Stimulated activated CD4-positive, alpha-beta T cell treated with anti-CD3 and anti-CD28 coated beads, Interleukin-1b, Interleukin-23, amount 100 ng/mL, for 4 hours (primary cell): ENCODE measurements around the gene VDAC1.

ENCODE experiments used
- DNase-seq, 2 donors: peaks; one replicate each; pipeline ENCODE4 v3.0.0-alpha.2; 2020; ENCODE audit warnings: low read depth in 2 of 2

VDAC1 gene

DNA sequence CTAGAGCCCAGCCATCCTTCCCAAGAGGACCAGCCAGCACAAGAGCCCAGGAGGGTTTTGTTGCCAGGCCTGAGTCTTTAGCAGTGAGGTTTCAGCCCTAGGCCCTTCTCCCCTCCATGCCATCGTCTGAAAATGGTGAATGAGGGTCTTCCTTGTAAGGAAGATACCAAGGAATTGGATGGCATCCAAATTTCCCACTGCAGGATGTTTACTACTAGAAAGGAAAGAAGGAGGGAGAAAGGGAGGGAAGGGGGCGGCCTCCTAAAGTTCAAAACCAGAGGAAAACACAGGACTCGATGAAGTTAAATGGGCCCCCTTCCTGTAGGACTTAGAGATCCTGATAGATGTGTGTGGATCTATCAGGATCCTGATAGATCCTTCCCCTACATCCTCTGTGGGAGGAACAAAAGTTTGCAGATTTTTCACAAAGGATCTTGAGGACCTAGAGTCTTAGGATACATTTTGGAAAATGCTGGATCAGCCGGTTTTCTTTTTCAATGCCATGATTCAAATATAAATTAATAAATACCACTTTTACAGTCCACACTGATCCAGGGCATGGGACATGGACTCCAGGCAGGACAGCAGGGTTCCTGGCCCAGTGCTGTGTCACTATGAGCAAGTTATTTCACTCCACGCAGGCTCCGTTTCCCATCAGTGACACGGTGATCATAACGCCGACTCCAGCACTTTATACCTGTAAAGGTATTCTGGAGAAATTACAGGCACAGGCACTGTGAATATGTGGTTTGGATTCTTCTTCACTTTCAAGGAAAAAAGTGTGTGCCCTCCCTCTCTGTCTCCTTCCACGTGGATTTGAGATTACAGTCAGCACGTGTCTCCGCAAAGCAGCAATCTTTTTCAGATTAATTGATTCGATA lies 77.2 kb downstream of the VDAC1 start:
- DNase-seq, result no peak

DNA sequence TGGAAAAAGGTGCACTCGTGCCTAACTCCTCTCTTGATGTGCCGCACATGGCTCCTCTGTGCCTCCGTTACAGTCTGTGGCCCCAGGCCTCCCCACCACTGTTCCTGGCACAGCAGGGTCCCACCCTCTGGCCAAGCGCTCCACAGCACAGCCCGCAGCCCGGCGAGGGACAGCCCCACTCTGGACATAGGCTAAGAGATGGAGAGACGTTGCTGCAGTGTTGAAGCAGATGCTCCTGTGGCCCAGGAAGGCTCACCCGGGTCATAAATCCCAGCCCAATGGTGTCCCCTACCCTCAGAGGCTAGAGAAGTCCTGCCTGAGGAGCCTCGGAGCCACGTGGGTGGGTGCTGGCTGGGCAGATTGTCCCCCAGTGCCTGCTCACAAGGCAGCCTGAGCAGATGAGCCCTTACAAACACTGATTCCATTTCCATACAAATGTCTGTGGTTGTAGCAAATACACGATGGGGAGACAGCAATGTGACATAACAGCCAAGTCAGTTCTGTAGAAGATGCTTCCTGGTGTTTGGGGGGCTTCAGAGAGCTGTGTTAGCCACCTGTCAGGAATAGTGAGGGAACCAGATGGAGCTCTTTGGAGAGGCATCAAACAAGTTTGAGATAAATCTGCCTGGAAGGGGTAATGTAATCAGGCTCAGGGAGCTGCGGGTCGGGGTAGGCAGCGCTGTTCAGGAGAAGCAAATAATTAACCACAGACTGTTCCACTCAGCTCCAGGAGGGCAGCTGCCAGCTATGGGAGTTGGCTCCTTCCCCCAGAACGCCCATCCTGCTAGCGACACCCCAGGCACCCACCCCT lies 78.1 kb downstream of the VDAC1 start:
- no peak for DNase-seq

DNA sequence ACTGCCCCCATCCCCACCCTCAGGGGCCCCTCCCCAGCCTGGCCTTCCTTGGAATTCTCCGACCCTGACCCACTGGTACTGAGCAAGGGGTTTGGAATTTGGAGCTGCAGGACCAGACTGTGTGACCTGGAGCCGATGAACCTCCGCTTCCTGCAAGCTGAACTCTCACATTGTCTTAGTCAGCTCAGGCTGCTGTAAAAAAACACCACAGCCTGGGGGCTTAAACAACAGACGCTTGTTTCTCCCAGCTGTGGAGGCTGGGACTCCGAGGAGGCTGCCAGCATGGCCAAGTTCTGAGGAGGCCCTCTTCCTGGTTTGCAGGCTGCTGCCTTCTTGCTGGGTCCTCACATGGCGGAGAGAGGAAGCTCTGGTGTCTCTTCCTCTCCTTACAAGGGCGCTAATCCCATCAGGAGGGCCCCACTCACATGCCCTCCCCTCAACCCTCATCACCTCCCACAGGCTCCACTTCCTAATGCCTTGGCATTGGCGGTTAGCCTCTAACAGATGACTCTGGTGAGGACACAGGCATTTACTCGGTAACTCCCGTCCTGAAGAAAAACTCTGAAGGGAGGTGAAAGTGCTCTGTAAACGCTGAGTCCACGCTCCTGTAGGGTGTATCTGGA lies 78.8 kb downstream of the VDAC1 start:
- DNase-seq, result no peak

DNA sequence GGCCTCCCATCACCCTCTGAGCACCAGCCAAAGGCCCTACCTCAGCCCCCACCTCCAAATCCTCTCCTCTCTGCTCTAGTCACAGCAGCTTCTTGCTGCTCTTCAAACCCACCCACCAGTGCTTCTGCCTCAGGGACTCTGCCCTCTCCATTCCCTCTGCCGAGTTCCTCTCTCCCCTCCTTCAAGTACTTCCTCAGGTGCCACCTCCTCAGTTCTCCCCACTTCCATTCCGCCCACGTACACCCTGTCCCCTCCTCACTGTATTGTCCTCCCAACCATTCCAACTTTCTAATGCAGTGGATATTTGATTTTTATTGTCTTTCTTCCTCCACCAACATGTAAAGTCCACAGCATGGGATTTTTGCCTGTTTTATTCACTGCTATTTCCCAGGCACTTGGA lies 79.5 kb downstream of the VDAC1 start:
- no peak for DNase-seq

DNA sequence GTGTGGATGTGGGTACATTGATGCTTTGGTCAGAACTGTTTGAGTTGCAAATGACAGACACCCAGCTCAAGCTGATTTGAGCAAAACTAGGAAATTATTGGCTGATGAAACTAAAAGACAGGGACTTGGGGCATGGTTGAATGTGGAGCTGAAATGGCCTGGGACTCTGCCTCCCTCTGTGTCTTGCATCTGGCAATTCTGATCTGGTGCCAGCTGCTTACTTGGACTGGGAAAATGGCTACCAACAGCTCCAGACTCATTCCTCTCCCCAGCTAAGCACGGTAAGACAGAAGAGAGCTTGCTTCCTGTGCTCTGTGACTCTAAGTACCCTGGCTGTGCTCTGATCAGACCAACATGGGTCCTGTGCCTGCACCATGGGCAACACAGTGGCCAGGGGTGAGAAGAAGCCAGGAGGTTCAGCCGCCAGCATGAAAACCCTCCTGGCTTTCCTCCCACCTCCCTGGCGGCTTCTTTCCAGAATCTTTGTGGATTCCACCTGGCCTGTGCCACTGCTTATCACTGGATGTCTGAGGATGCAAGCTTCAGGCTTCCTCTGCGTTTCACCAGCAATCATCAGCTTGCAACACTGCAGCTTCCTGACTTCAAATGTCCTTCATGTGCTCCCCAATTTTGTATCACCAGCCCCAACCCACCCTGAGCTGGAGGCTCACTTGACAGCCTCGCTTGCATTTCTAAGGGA lies 80.4 kb downstream of the VDAC1 start:
- no peak for DNase-seq

DNA sequence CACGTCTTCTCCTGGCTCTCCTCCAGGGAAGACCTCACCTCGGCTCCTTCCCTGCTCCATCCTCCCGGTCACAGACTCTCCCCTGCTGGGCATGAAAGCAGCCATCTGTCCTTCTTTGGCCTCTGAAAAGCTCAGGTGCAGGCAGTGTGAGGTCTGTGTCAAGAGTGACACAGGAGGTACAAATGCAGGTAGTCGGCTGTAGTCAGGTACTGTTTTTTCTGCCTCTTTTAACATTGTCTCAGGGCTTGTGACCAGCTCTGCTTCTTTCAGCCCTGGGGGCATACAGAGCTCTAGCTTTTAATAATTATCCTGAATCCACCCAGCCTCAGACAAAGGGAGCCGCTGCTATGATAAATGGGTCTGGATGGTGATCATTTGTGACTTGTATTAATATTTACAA lies 82.8 kb downstream of the VDAC1 start:
- DNase-seq, result no peak
